Smooth muscle cell (in vitro differentiated cells): Measurements from ENCODE around the gene NELFA. TPM values are rescaled to one million over a fixed set of nuclear protein-coding genes. Genes with fewer than 3 reads are reported as not detected.

Experiments
- DNase-seq: peaks from one replicate; lab custom pipeline; 2025; ENCODE audit not compliant: unreplicated experiment; lab: John Stamatoyannopoulos, UW
- H2AFZ ChIP-seq: fragments of 200-600 bp; sonication (generic); 2 replicates; pipeline ENCODE4 v1.6.0; 2016; ENCODE audit warnings: antibody characterized with exemption, low read depth, mild to moderate bottlenecking
- H3F3A ChIP-seq: fragments of 200-600 bp; sonication (generic); 2 replicates; pipeline ENCODE4 v1.6.0; 2017; ENCODE audit warnings: antibody characterized with exemption, low read depth
- H3K27ac ChIP-seq: fragments of 200-600 bp; sonication (generic); 2 replicates; pipeline ENCODE4 v1.5.1; 2016; ENCODE audit warnings: low read depth, mild to moderate bottlenecking
- H3K27me3 ChIP-seq: fragments of 200-600 bp; sonication (generic); 2 replicates; pipeline ENCODE4 v1.6.1; 2016; ENCODE audit warnings: low read depth, mild to moderate bottlenecking
- H3K36me3 ChIP-seq: fragments of 200-600 bp; sonication (generic); 2 replicates; pipeline ENCODE4 v1.5.1; 2016; ENCODE audit warnings: low read depth
- H3K4me1 ChIP-seq: fragments of 200-600 bp; sonication (generic); 2 replicates; pipeline ENCODE4 v1.5.1; 2016; ENCODE audit warnings: low read depth
- H3K4me2 ChIP-seq: fragments of 200-600 bp; sonication (generic); 2 replicates; pipeline ENCODE4 v1.6.0; 2016; ENCODE audit warnings: mild to moderate bottlenecking
- H3K4me3 ChIP-seq: fragments of 200-600 bp; sonication (generic); 2 replicates; pipeline ENCODE4 v1.5.1; 2016; ENCODE audit warnings: mild to moderate bottlenecking
- H3K79me2 ChIP-seq: fragments of 200-600 bp; sonication (generic); 2 replicates; pipeline ENCODE4 v1.6.0; 2016; ENCODE audit warnings: low read depth, mild to moderate bottlenecking
- H3K9ac ChIP-seq: fragments of 200-600 bp; sonication (generic); 2 replicates; pipeline ENCODE4 v1.6.0; 2016; ENCODE audit warnings: low read depth
- H3K9me3 ChIP-seq: fragments of 200-600 bp; sonication (generic); replicated peaks from 2 replicates; pipeline ENCODE4 v1.5.1; 2016; ENCODE audit warnings: low read depth
- H4K20me1 ChIP-seq: fragments of 200-600 bp; sonication (generic); 2 replicates; pipeline ENCODE4 v1.6.0; 2016; ENCODE audit warnings: low read depth
- CTCF ChIP-seq: fragments of 200-600 bp; sonication (generic); IDR thresholded peaks from 2 replicates; pipeline ENCODE4 v1.5.1; 2017; ENCODE audit warnings: borderline replicate concordance, mild to moderate bottlenecking, antibody characterized with exemption; ENCODE audit not compliant: insufficient read depth, poor library complexity, severe bottlenecking
- WGBS: methylation state at CpG from one replicate; pipeline ENCODE4 v1.1.7; 2016; ENCODE audit warnings: low lambda C conversion rate; 5-methylcytosine and 5-hydroxymethylcytosine counted together
- polyA plus RNA-seq: library from polyadenylated mRNA; unstranded; fragments of >200 nt; fragmentation: Nextera tagmentation; extraction: Ambion mirVana; gene quantifications from 2 replicates; pipeline ENCODE4 v1.2.1, GENCODE V29; 2016
- total RNA-seq: library from RNA; depleted of rRNA; stranded (reverse); fragments of >200 nt; gene quantifications from 2 replicates; pipeline ENCODE4 v1.2.3, GENCODE V29; 2014

The NELFA gene
- total and polyA plus RNA-seq, 2 experiments from 2014 or later = 16.3 to 33.7 TPM

- no peaks in the 10 kb centered on the region for H3K79me2 ChIP-seq
- no peaks in the 10 kb centered on the region for H3K36me3 ChIP-seq
- TF ChIP-seq CTCF = no peak
- no peak for DNase-seq
- no peak overlapping the region for H3K4me3 ChIP-seq
- no peaks in the 10 kb centered on the region for H3K9me3 ChIP-seq
- no peaks in the 10 kb centered on the region for H3K27me3 ChIP-seq
- no peaks in the 10 kb centered on the region for H3K4me1 ChIP-seq
- H3K4me2 ChIP-seq = no peak overlapping the region
- H3F3A ChIP-seq = no peaks in the 10 kb centered on the region
- no peak overlapping the region for H3K27ac ChIP-seq
- no peak overlapping the region for H2AFZ ChIP-seq
- no peak overlapping the region for H3K9ac ChIP-seq
- H4K20me1 ChIP-seq = no peaks in the 10 kb centered on the region
- WGBS = 96% methylated on average over 4 of the region's 4 CpGs
Observed at GRCh38 chr4:1962980-1963379, 45.8 kb downstream of the NELFA start.

DNA sequence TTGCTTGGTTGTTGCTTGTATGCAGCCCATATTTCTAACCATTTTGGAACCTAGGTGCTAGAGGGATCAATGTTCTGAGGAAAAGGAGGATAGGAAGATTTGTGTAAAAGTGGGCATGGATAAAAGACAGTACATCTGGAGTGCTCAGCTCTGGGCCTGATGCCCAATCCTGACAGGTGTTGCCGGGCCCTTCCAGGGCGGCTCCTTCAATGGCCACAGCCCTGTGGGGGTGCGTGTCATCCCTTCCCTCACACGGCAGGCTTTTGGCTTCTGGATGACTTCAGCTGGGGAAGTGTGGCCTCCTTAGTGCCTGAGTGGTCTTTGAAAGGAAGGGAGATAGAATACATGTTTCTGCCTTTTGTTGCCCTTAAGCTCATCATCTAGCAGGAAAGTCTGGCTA, 47.2 kb downstream of the NELFA start:
- Histone ChIP-seq H3K4me3 (no peak overlapping the region), H3K9ac (no peak overlapping the region), H3K4me2 (no peak overlapping the region), H3K27ac (no peak overlapping the region), H3K36me3 (no peaks in the 10 kb centered on the region), H3K79me2 (no peaks in the 10 kb centered on the region), H3K4me1 (no peaks in the 10 kb centered on the region), H3F3A (no peaks in the 10 kb centered on the region), H3K9me3 (no peaks in the 10 kb centered on the region), H3K27me3 (no peaks in the 10 kb centered on the region), H2AFZ (no peak overlapping the region), H4K20me1 (no peaks in the 10 kb centered on the region)
- DNase-seq = no peak
- TF ChIP-seq CTCF = no peak
- 98% methylated on average over 4 of the region's 4 CpGs for WGBS

GRCh38 chr4:1961038-1961437, 47.7 kb downstream of the NELFA start:
- Histone ChIP-seq H4K20me1 (no peaks in the 10 kb centered on the region), H3F3A (no peaks in the 10 kb centered on the region), H3K36me3 (no peaks in the 10 kb centered on the region), H3K27ac (no peak overlapping the region), H3K4me3 (no peak overlapping the region), H3K4me1 (no peaks in the 10 kb centered on the region), H3K79me2 (no peaks in the 10 kb centered on the region), H3K9me3 (no peaks in the 10 kb centered on the region), H2AFZ (no peak overlapping the region), H3K9ac (no peak overlapping the region), H3K4me2 (no peak overlapping the region), H3K27me3 (no peaks in the 10 kb centered on the region)
- no peak for DNase-seq
- WGBS = 98% methylated on average over 15 of the region's 15 CpGs
- no peak for TF ChIP-seq CTCF

DNA sequence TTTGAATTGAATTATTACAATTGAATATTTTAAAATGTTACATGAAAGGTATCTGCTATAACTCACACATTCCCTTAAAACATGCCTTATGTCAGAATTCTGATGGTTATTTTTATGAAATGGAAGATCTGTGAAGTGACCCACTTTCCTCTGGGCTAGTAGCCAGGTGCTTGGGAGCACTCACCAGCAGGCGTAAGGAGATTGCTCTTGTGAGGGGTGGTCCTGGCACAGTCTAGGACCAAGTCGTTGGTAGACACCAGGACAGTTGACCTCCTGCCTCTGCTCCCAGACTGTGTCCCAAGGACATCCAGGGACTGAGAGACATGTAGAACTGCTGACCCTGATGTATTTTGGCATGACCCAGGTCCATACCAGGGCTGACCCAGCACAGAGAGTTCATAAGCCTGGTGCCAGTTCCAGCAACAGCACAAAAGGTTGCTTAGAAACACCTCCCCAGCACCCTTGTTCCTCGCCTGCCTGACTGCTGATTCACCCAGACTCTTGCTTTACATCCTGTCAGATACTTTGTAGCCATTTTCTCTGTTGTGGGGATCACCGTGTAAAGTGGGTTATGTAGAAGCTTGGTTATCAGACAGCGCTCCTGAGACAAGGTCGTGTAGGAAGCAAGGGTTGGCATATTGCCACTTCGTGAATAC, 48.5 kb downstream of the NELFA start:
- Histone ChIP-seq H3K36me3 (no peaks in the 10 kb centered on the region), H3K4me3 (no peak overlapping the region), H3K27ac (no peak overlapping the region), H3K79me2 (no peaks in the 10 kb centered on the region), H2AFZ (no peak overlapping the region), H3K9ac (no peak overlapping the region), H3K27me3 (no peaks in the 10 kb centered on the region), H3F3A (no peaks in the 10 kb centered on the region), H3K4me1 (no peaks in the 10 kb centered on the region), H3K9me3 (no peaks in the 10 kb centered on the region), H3K4me2 (no peak overlapping the region), H4K20me1 (no peaks in the 10 kb centered on the region)
- no peak for TF ChIP-seq CTCF
- WGBS = 96% methylated on average over 7 of the region's 7 CpGs
- no peak for DNase-seq
